Mesenchymal stem cell (in vitro differentiated cells and primary cell): ENCODE data around the gene UGT1A9.

Source experiments
- DNase-seq: peaks from one replicate; pipeline ENCODE4 v3.0.0-alpha.2; 2013
- H2AFZ ChIP-seq: one replicate; pipeline ENCODE4 v1.6.1; 2013; ENCODE audit warnings: low read depth, mild to moderate bottlenecking, control low read depth, inconsistent platforms, low read length, moderate library complexity
- H2AK5ac ChIP-seq: 2 replicates; pipeline ENCODE4 v1.6.1; 2013; ENCODE audit warnings: low read length, moderate library complexity, mild to moderate bottlenecking, inconsistent platforms; ENCODE audit not compliant: severe bottlenecking
- H2BK120ac ChIP-seq: one replicate; pipeline ENCODE4 v1.6.1; 2013; ENCODE audit warnings: low read depth, mild to moderate bottlenecking, inconsistent platforms, low read length, moderate library complexity
- H2BK12ac ChIP-seq, 2 experiments: one replicate each; pipeline ENCODE4 v1.6.1; 2013; ENCODE audit warnings: inconsistent platforms in 2 of 2, low read length in 2 of 2, mild to moderate bottlenecking in 2 of 2, moderate library complexity in 2 of 2, control low read depth in 1 of 2
- H2BK15ac ChIP-seq: one replicate; pipeline ENCODE4 v1.6.1; 2013; ENCODE audit warnings: mild to moderate bottlenecking, low read depth, inconsistent platforms; ENCODE audit not compliant: poor library complexity, severe bottlenecking
- H2BK5ac ChIP-seq: 2 replicates; pipeline ENCODE4 v1.6.1; 2013; ENCODE audit warnings: low read depth, mild to moderate bottlenecking, low read length, control low read depth, inconsistent platforms; ENCODE audit not compliant: poor library complexity, severe bottlenecking
- H3K14ac ChIP-seq, 2 experiments: one replicate each; pipeline ENCODE4 v1.6.1; 2013; ENCODE audit warnings: inconsistent platforms in 2 of 2, low read length in 2 of 2, control low read depth in 1 of 2, mild to moderate bottlenecking in 1 of 2, moderate library complexity in 1 of 2
- H3K18ac ChIP-seq, 2 experiments: one replicate each; pipeline ENCODE4 v1.6.1; 2013; ENCODE audit warnings: inconsistent platforms in 2 of 2, low read length in 2 of 2, control low read depth in 1 of 2, low read depth in 1 of 2, mild to moderate bottlenecking in 1 of 2
- H3K23ac ChIP-seq, 2 experiments: one replicate each; pipeline ENCODE4 v1.6.1; 2013; ENCODE audit warnings: inconsistent platforms in 2 of 2, low read length in 2 of 2, mild to moderate bottlenecking in 2 of 2, moderate library complexity in 2 of 2, control low read depth in 1 of 2
- H3K27ac ChIP-seq: 2 replicates; pipeline ENCODE4 v1.5.1; 2013; ENCODE audit warnings: mild to moderate bottlenecking, moderate library complexity, low read length, control low read depth, inconsistent platforms; ENCODE audit not compliant: poor library complexity, severe bottlenecking
- H3K27me3 ChIP-seq, 2 experiments: 2 replicates each; pipeline versions ENCODE4 v1.6.1 to v1.7.0; 2013; ENCODE audit warnings: low read length in 2 of 2, mild to moderate bottlenecking in 2 of 2, moderate library complexity in 2 of 2, control low read depth in 1 of 2, inconsistent platforms in 1 of 2; ENCODE audit not compliant: control insufficient read depth in 1 of 2, insufficient read depth in 1 of 2
- H3K36me3 ChIP-seq, 2 experiments: 2 replicates each; pipeline versions ENCODE4 v1.6.1 to v1.7.0; 2013; ENCODE audit warnings: low read length in 2 of 2, control low read depth in 1 of 2, inconsistent platforms in 1 of 2, low read depth in 1 of 2, mild to moderate bottlenecking in 1 of 2; ENCODE audit not compliant: insufficient read depth in 2 of 2, control insufficient read depth in 1 of 2
- H3K4ac ChIP-seq, 2 experiments: one replicate each; pipeline ENCODE4 v1.6.1; 2013; ENCODE audit warnings: inconsistent platforms in 2 of 2, low read length in 2 of 2, mild to moderate bottlenecking in 2 of 2, moderate library complexity in 2 of 2, control low read depth in 1 of 2, low read depth in 1 of 2
- H3K4me1 ChIP-seq: 2 replicates; pipeline ENCODE4 v1.6.1; 2013; ENCODE audit warnings: low read depth, low read length, control low read depth; ENCODE audit not compliant: control insufficient read depth, insufficient read depth
- H3K4me2 ChIP-seq: 2 replicates; pipeline ENCODE4 v1.6.1; 2013; ENCODE audit warnings: low read length, mild to moderate bottlenecking, inconsistent platforms; ENCODE audit not compliant: poor library complexity, severe bottlenecking
- H3K4me3 ChIP-seq, 2 experiments: 2 replicates each; pipeline versions ENCODE4 v1.5.1 to v1.7.0; 2013; ENCODE audit warnings: low read length in 2 of 2, mild to moderate bottlenecking in 2 of 2, control low read depth in 1 of 2, low read depth in 1 of 2; ENCODE audit not compliant: insufficient read depth in 1 of 2
- H3K79me1 ChIP-seq: replicated peaks from 2 replicates; pipeline ENCODE4 v1.6.1; 2013; ENCODE audit warnings: mild to moderate bottlenecking, control low read depth, low read length, inconsistent platforms; ENCODE audit not compliant: poor library complexity, severe bottlenecking
- H3K9ac ChIP-seq: 2 replicates; pipeline ENCODE4 v1.7.0; 2013; ENCODE audit warnings: mild to moderate bottlenecking, low read length, moderate library complexity
- H3K9me3 ChIP-seq: 2 replicates; pipeline ENCODE4 v1.7.0; 2013; ENCODE audit warnings: mild to moderate bottlenecking, low read length; ENCODE audit not compliant: control insufficient read depth
- H4K8ac ChIP-seq: one replicate; pipeline ENCODE4 v1.6.1; 2013; ENCODE audit warnings: inconsistent platforms, mild to moderate bottlenecking, low read length, moderate library complexity
- H4K91ac ChIP-seq: one replicate; pipeline ENCODE4 v1.6.1; 2013; ENCODE audit warnings: mild to moderate bottlenecking, low read length, inconsistent platforms
- WGBS: methylation state at CpG from one replicate; pipeline ENCODE4 v1.1.7; 2013; ENCODE audit warnings: mixed read lengths; 5-methylcytosine and 5-hydroxymethylcytosine counted together

Gene UGT1A9

GRCh38 chr2:233807966-233808935 lies 136.6 kb downstream of the UGT1A9 start:
- Histone ChIP-seq H4K91ac (no peak overlapping the region), H2AK5ac (no peak overlapping the region), H3K9me3 (no peaks in the 10 kb centered on the region), H3K4me3 (no peak overlapping the region), H3K27ac (no peak overlapping the region), H3K4me2 (no peak overlapping the region), H3K4ac (no peak overlapping the region), H2BK5ac (no peak overlapping the region), H2BK120ac (no peak overlapping the region), H3K36me3 (peaks cover 0 to 3% of the 10 kb centered on the region in 2 experiments), H2BK15ac (no peak overlapping the region), H3K4me1 (no peaks in the 10 kb centered on the region), H3K9ac (no peak overlapping the region), H3K79me1 (no peaks in the 10 kb centered on the region), H2AFZ (no peak overlapping the region), H3K23ac (no peak overlapping the region), H3K18ac (no peak overlapping the region), H2BK12ac (no peak overlapping the region), H3K27me3 (peaks cover 54 to 68% of the 10 kb centered on the region in 2 experiments), H4K8ac (no peak overlapping the region), H3K14ac (no peak overlapping the region)
- DNase-seq = no peak
- WGBS = 67% methylated on average over 10 of the region's 10 CpGs

- Histone ChIP-seq H3K4ac (no peak overlapping the region), H3K14ac (no peak overlapping the region), H3K4me2 (no peak overlapping the region), H3K36me3 (peaks cover 0 to 3% of the 10 kb centered on the region in 2 experiments), H3K23ac (no peak overlapping the region), H3K79me1 (no peaks in the 10 kb centered on the region), H3K9ac (no peak overlapping the region), H2BK15ac (no peak overlapping the region), H3K27ac (no peak overlapping the region), H3K9me3 (no peaks in the 10 kb centered on the region), H2AK5ac (no peak overlapping the region), H3K18ac (no peak overlapping the region), H2BK5ac (no peak overlapping the region), H4K8ac (no peak overlapping the region), H2BK120ac (no peak overlapping the region), H2AFZ (no peak overlapping the region), H2BK12ac (no peak overlapping the region), H3K4me3 (no peak overlapping the region), H3K27me3 (peaks cover 34 to 63% of the 10 kb centered on the region in 2 experiments), H4K91ac (no peak overlapping the region), H3K4me1 (no peaks in the 10 kb centered on the region)
- DNase-seq = no peak
- WGBS = 74% methylated on average over 6 of the region's 6 CpGs
Observed at GRCh38 chr2:233810385-233810784, 138.7 kb downstream of the UGT1A9 start.

DNA sequence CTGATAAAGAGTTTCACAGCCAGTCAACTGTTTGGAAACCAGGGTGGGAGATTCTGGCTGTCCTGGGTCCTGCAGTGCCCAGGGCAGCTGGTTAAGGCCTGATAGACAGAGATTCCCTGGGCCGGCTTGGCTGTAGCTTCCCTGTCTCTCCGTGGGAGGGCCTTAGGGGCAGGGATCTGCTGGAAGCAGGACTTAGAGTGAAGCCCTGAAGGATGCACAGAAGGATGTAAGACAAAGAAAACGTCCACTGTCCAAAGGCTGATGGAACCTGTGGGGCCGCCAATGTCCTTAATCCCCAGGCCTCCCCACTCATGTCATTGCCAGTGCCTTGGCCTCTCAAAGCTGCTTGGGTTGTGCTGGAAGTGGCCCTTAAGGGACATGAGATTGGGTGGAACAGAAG lies 139.4 kb downstream of the UGT1A9 start:
- H2AK5ac ChIP-seq = no peak overlapping the region
- no peak overlapping the region for H3K18ac ChIP-seq
- no peak overlapping the region for H4K8ac ChIP-seq
- no peak overlapping the region for H4K91ac ChIP-seq
- H3K14ac ChIP-seq = no peak overlapping the region
- H3K9me3 ChIP-seq = no peaks in the 10 kb centered on the region
- no peak overlapping the region for H2BK120ac ChIP-seq
- H3K4me1 ChIP-seq = no peaks in the 10 kb centered on the region
- DNase-seq = no peak
- H3K79me1 ChIP-seq = no peaks in the 10 kb centered on the region
- no peak overlapping the region for H2BK15ac ChIP-seq
- H3K23ac ChIP-seq = no peak overlapping the region
- peaks cover 31 to 63% of the 10 kb centered on the region in 2 experiments for H3K27me3 ChIP-seq
- no peak overlapping the region for H3K4ac ChIP-seq
- H3K27ac ChIP-seq = no peak overlapping the region
- H2BK5ac ChIP-seq = no peak overlapping the region
- H3K4me3 ChIP-seq = no peak overlapping the region
- H2BK12ac ChIP-seq = no peak overlapping the region
- WGBS = 57% methylated on average over 4 of the region's 4 CpGs
- no peak overlapping the region for H3K9ac ChIP-seq
- H2AFZ ChIP-seq = no peak overlapping the region
- no peak overlapping the region for H3K4me2 ChIP-seq
- H3K36me3 ChIP-seq = peaks cover 0 to 3% of the 10 kb centered on the region in 2 experiments

DNA sequence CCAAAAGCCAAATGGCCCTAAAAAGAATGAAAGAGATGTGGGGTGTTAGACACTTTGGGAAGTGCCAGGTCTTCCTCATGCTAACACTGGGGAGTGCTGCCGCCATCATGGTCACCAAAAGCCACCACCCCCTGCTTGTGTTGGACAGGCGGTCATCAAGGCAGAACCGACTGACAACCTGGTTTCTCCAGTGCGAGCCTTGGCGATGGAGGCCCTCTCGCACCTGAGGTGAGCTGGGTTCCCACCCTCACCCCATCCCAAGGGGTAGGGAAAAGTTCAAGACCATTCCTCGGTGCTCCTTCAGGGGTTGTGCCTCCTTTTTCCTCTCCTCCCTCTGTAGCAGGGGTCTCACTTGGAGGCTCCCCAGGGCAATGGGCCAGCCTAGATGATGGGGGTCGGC lies 140.0 kb downstream of the UGT1A9 start:
- H3K79me1 ChIP-seq = no peaks in the 10 kb centered on the region
- H3K27ac ChIP-seq = no peak overlapping the region
- no peak overlapping the region for H2BK5ac ChIP-seq
- no peak overlapping the region for H3K23ac ChIP-seq
- H3K27me3 ChIP-seq = peaks cover 31 to 63% of the 10 kb centered on the region in 2 experiments
- no peak overlapping the region for H3K4ac ChIP-seq
- no peak overlapping the region for H3K4me2 ChIP-seq
- H4K8ac ChIP-seq = no peak overlapping the region
- H3K18ac ChIP-seq = no peak overlapping the region
- H3K4me1 ChIP-seq = peaks cover 2% of the 10 kb centered on the region
- 71% methylated on average over 8 of the region's 8 CpGs for WGBS
- H3K9ac ChIP-seq = no peak overlapping the region
- no peak overlapping the region for H2BK15ac ChIP-seq
- H2BK120ac ChIP-seq = no peak overlapping the region
- peaks cover 0 to 3% of the 10 kb centered on the region in 2 experiments for H3K36me3 ChIP-seq
- H2AFZ ChIP-seq = no peak overlapping the region
- H3K4me3 ChIP-seq = no peak overlapping the region
- DNase-seq = no peak
- no peak overlapping the region for H2AK5ac ChIP-seq
- no peak overlapping the region for H4K91ac ChIP-seq
- no peak overlapping the region for H3K14ac ChIP-seq
- H2BK12ac ChIP-seq = no peak overlapping the region
- no peaks in the 10 kb centered on the region for H3K9me3 ChIP-seq
